ENCODE data around the gene GMEB1. TPM values are rescaled to one million over a fixed set of nuclear protein-coding genes. Genes with fewer than 3 reads are reported as not detected.
"Not testable (repeated sequence)": the region's sequence is repeated elsewhere in the genome, so short reads cannot be mapped to it uniquely, and the experiment has no call there.

The GMEB1 gene
- total RNA-seq, 1 donor from 2014 or later, result 22.8 TPM

DNA sequence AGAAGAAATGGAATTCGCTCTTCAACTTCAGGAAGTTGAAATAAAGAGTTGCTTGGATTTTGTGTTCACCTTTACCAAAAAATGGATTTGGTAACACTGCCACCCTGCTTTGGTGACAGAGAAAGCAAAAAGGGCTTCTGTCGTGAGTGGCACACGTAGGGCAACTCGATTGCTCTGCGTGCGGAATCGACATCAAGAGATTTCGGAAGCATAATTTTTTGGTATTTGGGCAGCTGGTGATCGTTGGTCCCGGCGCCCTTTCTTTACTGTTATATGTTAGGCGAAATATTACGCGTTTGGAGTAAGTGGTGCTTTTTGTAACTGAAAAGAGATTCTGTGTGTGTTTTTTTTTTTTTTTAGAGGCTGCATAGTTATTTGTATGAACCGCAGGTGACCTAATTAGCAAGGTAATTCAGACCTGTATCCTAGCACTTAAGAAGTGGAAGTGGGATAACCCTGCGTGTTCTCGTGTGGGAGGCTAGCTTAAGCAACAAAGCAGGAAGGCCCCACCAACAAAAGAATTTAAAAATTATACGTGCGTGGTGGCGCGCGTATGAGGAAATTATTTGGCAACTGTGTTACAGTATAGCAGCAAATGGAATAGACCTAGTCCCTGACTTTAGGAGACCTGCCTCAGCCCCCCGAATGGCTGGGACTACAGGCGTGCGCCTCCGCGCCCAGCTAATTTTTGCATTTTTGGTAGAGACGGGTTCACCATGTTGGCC is 19.9 kb upstream of the GMEB1 start, which contains the start of gene RNU11:
TSS of gene RNU11 (plus strand) at position 127 of the 725 bp plus-strand sequence.
- H3K9me3 Mint-ChIP-seq, result no peaks in the 10 kb centered on the region
- DNase-seq (ENCODE audit: low read depth, low spot score), result peak; percentile 83
- H3K27me3 Mint-ChIP-seq (ENCODE audit: low read depth), result peaks cover 12% of the 10 kb centered on the region
- H3K4me3 Mint-ChIP-seq, result peak within 1 kb of the TSS; percentile 85
- peak within 1 kb of the TSS; percentile 99 for H3K27ac Mint-ChIP-seq (ENCODE audit: unreplicated experiment)
- TF ChIP-seq, protein P1, sequence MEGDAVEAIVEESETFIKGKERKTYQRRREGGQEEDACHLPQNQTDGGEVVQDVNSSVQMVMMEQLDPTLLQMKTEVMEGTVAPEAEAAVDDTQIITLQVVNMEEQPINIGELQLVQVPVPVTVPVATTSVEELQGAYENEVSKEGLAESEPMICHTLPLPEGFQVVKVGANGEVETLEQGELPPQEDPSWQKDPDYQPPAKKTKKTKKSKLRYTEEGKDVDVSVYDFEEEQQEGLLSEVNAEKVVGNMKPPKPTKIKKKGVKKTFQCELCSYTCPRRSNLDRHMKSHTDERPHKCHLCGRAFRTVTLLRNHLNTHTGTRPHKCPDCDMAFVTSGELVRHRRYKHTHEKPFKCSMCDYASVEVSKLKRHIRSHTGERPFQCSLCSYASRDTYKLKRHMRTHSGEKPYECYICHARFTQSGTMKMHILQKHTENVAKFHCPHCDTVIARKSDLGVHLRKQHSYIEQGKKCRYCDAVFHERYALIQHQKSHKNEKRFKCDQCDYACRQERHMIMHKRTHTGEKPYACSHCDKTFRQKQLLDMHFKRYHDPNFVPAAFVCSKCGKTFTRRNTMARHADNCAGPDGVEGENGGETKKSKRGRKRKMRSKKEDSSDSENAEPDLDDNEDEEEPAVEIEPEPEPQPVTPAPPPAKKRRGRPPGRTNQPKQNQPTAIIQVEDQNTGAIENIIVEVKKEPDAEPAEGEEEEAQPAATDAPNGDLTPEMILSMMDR (conservative IDR thresholded peaks at IDR 0.05), result no peak
- no peaks in the 10 kb centered on the region for H3K36me3 Mint-ChIP-seq (ENCODE audit: low read depth)
- H3K4me1 Mint-ChIP-seq, result peaks cover 24% of the 10 kb centered on the region

DNA sequence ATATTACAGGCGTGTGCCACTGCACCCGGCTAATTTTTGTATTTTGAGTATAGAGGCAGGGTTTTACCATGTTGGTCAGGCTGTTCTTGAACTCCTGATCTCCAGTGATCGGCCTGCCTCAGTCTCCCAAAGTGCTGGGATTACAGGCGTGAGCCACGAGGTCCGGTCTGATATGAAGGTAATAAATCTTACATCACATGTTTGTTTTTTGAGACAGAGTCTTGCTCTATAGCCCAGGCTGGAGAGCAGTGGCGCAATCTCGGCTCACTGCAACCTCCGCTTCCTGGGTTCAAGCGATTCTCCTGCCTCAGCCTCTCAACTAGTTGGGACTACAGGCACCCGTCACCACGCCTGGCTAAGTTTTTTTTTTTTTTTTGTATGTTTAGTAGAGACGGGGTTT is 15.5 kb upstream of the GMEB1 start:
- H3K36me3 Mint-ChIP-seq (ENCODE audit: low read depth); DNase-seq (ENCODE audit: low read depth, low spot score); H3K27ac Mint-ChIP-seq (ENCODE audit: unreplicated experiment); H3K4me3 Mint-ChIP-seq; H3K9me3 Mint-ChIP-seq: not testable (repeated sequence)
- Mint-ChIP-seq H3K27me3 (ENCODE audit: low read depth) (peaks cover 10% of the 10 kb centered on the region), H3K4me1 (peaks cover 12% of the 10 kb centered on the region)

DNA sequence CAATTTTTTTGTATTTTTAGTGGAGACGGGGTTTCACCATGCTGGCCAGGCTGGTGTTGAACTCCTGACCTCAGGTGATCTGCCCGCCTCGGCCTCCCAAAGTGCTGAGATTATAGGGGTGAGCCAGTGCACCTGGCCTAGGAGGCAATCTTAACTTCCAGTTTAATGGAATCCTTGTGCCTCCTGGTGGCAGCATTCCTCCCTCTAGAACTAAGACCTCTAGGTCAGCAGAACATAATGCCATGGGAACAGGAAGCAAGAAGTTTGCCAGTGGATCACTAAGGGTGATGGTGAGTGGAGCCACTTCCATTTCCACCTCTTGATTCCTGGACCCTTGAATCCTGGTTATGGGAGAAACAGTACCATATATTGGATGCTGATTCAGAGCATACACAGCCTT is 14.7 kb upstream of the GMEB1 start:
- H3K36me3 Mint-ChIP-seq (ENCODE audit: low read depth); H3K9me3 Mint-ChIP-seq; H3K27ac Mint-ChIP-seq (ENCODE audit: unreplicated experiment); H3K27me3 Mint-ChIP-seq (ENCODE audit: low read depth); H3K4me1 Mint-ChIP-seq; H3K4me3 Mint-ChIP-seq; DNase-seq (ENCODE audit: low read depth, low spot score): not testable (repeated sequence)
- TF ChIP-seq, protein P1 (conservative IDR thresholded peaks at IDR 0.05), result peak; percentile 30

DNA sequence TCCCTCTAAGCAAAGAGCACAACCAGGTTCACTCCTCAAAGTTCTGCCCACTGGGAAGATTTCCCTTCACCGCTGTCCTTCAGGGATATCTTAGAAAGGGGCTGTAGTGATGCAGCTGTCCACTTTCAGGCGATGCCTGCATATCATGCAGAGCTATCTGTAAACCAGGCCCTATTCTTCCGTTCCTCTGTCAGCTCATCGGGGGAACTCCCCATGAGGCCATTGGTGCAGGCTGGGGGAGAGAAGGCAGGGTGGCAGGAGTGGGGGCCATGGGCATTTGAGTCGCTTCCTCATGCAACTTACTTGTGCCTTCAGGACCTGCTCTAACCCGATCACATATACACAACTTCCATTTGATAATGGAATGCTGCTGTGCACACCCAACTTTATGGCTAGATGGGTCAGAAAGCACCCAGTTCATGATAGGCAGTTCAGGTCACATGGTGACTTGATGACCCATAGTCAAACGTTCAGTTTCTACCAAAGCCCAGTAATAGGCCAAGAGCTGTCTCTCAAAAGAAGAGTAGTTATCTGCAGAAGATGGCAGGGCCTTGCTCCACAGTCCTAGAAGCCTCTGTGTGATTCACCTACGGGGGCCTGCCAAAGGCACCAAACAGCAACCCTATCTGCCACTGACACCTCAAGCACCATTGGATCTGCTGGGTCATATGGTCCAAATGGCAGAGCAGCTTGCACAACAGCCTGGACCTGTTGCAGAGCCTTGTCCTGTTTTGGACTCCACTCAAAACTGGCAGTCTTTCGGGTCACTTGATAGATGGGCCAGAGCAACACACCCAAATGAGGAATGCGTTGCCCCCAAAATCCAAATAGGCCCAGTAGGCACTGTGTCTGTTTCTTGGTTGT is 12.9 kb upstream of the GMEB1 start:
- not testable (repeated sequence) for H3K4me3 Mint-ChIP-seq; H3K4me1 Mint-ChIP-seq; DNase-seq (ENCODE audit: low read depth, low spot score); H3K27ac Mint-ChIP-seq (ENCODE audit: unreplicated experiment); H3K27me3 Mint-ChIP-seq (ENCODE audit: low read depth); H3K9me3 Mint-ChIP-seq; H3K36me3 Mint-ChIP-seq (ENCODE audit: low read depth)

- Mint-ChIP-seq H3K27me3 (ENCODE audit: low read depth) (no peaks in the 10 kb centered on the region), H3K27ac (ENCODE audit: unreplicated experiment) (no peak overlapping the region), H3K4me3 (no peak overlapping the region), H3K36me3 (ENCODE audit: low read depth) (no peaks in the 10 kb centered on the region), H3K4me1 (peaks cover 3% of the 10 kb centered on the region), H3K9me3 (peaks cover 2% of the 10 kb centered on the region)
- no peak for DNase-seq (ENCODE audit: low read depth, low spot score)
- TF ChIP-seq, protein P1 (conservative IDR thresholded peaks at IDR 0.05), result no peak
Observed at GRCh38 chr1:28656335-28656734, 12.2 kb upstream of the GMEB1 start.

DNA sequence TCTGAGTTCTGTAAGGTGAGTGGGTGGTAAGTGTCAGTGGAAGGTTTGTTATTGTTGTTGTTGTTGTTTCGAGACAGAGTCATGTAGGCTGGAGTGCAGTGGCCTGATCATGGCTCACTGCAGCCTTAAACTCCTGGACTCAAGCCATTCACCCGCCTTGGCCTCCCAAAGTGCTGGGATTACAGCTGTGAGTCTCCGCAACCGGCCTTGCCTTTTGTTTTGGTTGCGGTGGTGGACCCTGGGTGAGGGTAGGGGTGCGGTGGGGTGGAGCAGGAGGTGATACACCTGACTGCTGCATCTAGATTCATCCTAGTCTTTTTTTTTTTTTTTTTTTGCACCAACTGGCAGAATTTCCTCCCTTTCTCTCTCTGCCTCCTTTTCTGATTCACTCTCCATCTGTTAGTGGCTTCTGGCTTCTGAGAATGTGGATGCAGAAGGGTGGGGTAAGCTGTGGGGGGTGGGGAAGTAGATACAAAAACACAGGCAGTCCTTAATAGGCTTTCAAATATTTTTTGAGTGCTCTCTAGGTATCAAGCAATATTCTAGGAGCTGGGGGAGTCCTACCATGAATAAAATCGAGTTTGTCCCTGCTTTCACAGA is 4.6 kb upstream of the GMEB1 start:
- peaks cover 2% of the 10 kb centered on the region for H3K9me3 Mint-ChIP-seq
- peak overlapping the region; percentile 59 for H3K27ac Mint-ChIP-seq (ENCODE audit: unreplicated experiment)
- H3K36me3 Mint-ChIP-seq (ENCODE audit: low read depth), result no peaks in the 10 kb centered on the region
- H3K27me3 Mint-ChIP-seq (ENCODE audit: low read depth), result no peaks in the 10 kb centered on the region
- H3K4me1 Mint-ChIP-seq, result peaks cover 19% of the 10 kb centered on the region
- peak overlapping the region; percentile 64 for H3K4me3 Mint-ChIP-seq
- DNase-seq (ENCODE audit: low read depth, low spot score), result no peak
- TF ChIP-seq, protein P1 (conservative IDR thresholded peaks at IDR 0.05), result no peak

All from neural crest cell (in vitro differentiated cells).